GM12872 (cell line): ENCODE measurements around the gene ZNF281.

Experiments used
- TF ChIP-seq, protein P1 (sequence below): IDR thresholded peaks from 3 replicates; pipeline ENCODE4 v1.5.1; 2011; ENCODE audit warnings: low read depth, mild to moderate bottlenecking, low read length, moderate library complexity; ENCODE audit not compliant: insufficient read depth

Gene ZNF281

DNA sequence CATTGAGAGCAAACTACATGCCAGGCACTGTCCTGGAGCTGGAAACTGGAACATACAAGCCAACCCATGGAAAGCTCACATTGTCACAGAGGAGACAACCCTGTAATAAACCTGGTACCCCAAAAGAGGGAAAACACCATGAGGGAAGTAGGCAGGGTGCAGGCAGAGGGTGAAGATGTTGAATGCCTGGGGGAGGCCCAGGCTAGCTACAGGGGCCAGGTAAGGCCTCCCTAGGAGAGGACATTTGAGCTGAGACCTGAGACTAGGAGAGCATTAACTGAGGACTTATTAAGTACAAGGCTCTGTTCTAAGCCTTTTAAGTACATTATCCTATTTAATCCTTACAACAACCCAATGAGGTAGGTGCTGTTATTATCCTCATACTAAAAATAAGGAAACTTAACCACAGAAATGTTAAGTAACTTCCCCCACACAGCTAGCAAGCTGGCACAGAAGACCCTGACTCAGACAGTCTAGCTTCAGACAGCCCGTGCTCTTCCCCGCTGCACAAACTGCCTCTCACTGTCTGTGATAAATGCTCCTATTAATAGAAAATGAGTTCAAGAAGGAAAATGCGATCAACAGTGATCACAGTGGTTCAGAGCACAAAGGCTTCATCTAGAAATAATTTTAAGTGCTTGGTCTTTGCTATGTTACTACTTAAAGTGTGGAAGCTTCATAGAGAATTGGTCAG, 41.8 kb downstream of the ZNF281 start:
- TF ChIP-seq, protein P1, sequence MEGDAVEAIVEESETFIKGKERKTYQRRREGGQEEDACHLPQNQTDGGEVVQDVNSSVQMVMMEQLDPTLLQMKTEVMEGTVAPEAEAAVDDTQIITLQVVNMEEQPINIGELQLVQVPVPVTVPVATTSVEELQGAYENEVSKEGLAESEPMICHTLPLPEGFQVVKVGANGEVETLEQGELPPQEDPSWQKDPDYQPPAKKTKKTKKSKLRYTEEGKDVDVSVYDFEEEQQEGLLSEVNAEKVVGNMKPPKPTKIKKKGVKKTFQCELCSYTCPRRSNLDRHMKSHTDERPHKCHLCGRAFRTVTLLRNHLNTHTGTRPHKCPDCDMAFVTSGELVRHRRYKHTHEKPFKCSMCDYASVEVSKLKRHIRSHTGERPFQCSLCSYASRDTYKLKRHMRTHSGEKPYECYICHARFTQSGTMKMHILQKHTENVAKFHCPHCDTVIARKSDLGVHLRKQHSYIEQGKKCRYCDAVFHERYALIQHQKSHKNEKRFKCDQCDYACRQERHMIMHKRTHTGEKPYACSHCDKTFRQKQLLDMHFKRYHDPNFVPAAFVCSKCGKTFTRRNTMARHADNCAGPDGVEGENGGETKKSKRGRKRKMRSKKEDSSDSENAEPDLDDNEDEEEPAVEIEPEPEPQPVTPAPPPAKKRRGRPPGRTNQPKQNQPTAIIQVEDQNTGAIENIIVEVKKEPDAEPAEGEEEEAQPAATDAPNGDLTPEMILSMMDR: no peak

DNA sequence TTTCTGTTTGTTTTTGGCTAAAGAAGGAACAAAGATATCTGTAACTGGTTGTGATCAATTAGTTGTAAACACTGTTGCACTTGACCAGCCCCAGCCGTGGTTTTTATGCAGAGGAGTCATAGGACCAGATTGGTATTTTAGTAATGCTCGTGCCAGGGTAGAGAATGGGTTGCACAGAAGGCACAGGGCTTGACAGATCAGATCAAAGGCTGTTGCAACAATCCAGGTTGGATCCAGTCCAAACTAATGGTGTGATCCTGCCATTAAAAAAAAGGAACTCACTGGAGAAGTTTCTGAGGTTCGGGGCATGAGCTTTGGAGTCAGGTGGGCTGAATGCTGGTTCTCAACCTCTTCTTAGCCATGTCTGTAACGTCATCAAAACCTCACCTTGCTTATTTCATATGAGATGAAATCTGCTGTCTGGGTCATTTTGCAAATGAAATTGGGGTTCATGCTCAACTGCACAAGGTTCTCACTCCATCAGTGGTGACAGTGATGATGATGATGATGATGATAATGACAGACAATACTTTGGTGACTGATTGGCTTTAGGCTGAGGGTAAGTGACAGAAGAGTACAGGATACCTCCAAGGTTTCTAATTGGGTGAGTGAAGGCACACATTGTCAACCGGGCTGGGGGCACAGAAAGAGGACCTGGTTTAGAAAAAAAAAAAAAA, 43.1 kb downstream of the ZNF281 start:
- TF ChIP-seq, protein P1: no peak

GRCh38 chr1:200365897-200366426, 43.9 kb downstream of the ZNF281 start:
- TF ChIP-seq, protein P1: 0 out of 3 replicates have a peak, but pooled peaks have one; percentile 21

DNA sequence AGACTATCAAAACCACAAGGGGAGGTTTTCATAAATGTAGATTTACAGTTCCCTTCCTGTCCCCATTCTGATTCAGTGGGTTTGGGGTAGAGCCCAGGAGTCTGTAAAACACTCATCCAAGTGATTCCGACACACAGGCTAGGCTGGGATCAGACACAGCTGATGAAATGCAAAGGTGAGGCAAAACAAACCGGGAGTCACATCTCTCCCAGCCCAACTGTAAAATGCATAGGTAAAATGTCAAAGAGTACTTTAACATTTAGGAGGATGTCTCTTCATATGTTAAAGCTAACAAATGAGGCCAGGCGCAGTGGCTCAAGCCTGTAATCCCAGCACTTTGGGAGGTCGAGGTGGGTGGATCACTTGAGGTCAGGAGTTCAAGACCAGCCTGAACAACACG, 45.0 kb downstream of the ZNF281 start:
- TF ChIP-seq, protein P1: no peak

DNA sequence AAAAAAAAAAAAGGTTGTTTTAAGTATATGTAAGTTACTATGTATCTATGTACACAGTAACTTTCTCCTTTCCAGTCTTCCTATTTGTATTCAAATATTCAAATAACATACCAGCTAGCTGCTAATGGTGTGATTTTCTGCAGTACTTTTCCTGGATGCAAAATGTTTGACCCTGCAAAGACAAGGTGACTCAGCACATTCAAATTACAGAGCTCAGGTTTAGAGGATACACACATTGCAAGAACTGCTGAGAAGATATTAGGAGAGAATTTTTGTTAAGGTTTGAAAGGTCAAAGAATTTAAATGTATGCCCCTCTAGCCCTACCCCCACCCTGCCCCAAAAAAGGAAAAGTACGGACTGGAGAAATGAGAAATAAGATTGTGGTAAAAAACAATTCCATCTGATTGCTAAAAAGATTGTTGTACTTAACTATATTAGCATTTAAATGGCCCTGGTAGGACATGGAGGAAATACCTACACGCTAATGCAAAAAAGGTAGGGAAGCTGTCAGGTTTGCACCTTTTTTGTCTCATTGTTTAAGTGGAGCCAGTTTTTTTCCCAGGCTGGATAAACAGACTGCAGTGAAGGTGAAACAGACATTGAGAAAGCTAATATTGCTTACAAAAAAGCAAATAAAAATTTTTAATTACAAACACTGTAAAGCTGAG, 45.6 kb downstream of the ZNF281 start:
- TF ChIP-seq, protein P1: no peak

DNA sequence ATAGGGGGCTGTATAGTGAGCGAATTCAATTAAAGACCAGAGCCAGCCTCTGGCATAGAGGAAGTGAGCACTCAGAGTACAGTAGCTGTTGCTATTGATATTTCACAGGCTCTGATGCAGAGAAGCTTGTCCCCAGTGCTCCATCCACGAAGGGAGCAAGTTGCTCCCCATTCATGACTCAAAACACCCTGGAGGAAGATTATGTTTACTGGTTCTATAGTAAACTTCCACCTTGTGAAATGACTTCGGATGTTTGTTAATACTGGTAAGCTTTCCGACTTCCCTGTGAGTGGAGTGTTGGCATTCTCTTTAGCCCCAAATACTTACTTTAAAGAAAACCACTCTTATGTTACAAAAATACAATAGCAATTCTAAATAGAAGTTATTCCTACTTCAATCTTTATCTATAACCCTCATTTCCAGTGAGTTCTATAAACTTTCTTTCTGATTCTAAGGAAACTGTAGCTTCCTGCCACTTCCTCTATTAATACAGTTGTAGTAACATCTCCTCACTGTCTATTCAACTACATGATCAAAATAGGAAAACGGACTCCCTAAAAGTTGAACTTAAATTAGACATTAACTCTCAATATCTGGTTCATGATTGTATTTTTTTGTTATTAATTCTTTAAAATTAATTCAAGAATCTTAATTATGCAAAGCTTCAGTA, 46.4 kb downstream of the ZNF281 start:
- TF ChIP-seq, protein P1: no peak

DNA sequence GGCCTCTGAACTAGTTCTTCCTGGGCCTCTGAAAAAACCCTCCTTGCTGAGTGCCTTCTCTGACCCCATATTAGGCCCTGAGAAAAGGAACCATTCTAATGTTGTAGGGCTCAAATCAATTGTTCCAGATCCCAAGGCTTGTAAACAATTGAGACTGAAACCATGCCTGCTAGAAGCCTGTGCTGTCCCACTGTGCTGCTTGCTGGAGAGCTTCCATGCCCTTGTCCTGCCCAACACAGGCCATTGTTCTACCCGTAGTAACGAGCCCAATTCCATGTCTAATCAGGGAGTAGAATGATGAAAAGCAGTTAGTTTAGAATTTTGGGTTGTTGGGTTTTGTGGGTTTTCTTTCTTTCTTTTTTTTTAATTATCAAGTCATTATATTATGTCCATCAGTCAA, 47.4 kb downstream of the ZNF281 start:
- TF ChIP-seq, protein P1: no peak
